NCI-H2081 (cell line): ENCODE data around the gene GLIS1.

ENCODE experiments used
- DNase-seq, 2 experiments: peaks; one replicate each; lab custom pipeline; 2025; lab: John Stamatoyannopoulos, UW

Gene GLIS1

DNA sequence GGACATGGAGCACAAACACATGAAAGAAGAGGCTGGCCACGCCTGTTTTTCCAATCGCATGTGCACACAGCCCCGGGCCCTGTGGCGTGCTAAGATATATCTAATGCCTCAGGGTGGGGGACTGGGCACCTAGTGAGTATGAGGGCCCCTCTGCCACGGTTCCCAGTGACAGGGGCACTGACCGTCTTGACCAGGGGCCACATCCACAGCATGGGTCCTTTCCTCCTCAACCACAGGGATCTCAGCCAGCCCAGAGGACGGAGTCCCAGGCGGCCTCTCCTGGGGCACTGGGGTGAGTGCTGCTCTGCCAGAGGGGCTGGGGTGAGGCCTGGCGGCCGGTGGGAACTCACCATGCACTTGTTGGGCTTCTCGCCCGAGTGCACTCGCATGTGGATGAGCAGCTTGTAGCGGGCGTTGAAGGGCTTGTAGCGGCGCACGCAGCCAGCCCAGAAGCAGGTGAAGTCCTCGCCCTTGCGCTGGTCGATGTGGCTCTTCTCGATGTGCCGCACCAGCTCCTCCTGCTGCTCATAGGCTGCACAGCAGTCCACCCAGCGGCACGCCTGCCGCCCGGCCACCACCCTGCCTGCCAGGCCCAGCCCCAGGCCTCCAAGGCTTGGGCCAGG is 145.1 kb downstream of the GLIS1 start:
- no peak for DNase-seq

DNA sequence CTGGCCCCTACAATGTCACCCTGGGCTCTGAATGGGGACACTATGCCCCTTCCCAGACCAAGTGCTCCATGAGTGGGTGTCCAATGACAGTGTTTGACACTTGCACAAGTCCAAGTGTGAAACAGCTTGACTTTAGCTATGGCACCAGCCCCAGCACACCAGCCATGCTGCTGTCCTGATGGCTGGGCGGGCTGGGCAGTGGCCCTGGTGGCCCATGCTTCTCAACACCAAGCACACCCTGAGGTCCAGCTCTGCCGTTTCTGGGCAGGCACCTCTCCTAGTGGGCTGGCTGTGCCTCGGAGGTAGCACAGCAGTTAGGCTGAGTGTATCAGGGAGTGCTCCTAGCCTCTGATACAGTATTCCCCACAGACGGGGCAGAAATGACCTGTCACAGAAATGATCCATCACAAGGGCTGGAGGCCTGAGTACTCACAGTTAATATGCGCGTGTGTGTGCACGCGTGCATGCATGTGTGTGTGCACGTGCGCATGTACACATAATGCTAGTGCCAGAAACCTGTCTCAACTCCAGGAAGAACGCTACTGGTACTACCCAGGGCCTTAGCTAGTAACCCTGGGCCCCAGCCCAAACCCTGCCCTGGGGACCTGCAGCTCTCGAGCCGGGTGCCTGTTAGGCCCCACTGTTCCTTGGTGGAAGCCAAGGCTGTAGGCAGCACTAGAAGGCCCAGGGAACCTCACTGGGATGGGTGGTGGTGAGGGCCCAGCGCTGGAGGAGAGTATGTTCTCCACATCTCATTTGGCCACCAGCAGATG is 145.8 kb downstream of the GLIS1 start:
- no peak for DNase-seq

DNA sequence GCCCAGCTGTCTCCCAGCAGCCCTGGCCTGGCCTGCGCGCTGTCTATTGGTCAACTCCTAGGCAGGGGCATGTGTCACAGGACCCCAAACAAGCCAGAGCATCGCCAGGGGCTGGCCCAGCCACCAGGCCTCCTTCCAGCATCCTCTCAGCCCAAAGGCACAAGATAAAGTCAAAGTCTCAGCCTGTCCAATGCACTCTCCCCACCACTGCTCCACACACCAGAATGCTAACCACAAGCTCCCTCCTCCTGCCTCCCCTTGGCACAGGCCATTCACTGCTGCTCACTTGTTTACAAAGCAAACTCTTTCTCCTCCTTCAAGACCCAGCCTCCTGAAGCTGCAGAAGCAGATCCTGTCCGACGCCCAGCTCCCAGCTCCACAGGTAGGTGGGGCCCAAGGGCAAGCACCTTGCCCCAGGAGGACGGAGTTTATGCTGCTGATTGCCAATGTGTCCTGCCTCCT is 146.4 kb downstream of the GLIS1 start:
- no peak for DNase-seq

DNA sequence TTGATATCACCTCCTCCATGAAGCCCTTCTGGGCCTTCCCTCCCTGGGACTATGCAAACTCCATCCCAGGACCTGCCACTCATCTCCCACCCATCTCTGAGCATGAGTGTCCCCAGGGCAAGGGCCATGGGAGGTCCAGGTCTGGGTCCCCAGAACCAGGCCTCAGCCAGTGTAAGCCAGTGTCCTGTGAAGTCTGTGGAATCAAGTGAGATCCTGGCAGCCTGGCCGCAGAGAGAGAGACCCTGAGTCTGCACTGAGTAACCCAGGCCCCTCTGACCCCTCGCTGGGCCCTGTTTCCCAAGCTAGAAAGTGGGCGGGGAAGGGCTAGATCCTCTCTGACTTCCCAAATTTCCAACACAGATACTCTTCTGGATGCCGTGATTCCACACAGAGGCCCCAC is 147.0 kb downstream of the GLIS1 start:
- DNase-seq, result no peak

DNA sequence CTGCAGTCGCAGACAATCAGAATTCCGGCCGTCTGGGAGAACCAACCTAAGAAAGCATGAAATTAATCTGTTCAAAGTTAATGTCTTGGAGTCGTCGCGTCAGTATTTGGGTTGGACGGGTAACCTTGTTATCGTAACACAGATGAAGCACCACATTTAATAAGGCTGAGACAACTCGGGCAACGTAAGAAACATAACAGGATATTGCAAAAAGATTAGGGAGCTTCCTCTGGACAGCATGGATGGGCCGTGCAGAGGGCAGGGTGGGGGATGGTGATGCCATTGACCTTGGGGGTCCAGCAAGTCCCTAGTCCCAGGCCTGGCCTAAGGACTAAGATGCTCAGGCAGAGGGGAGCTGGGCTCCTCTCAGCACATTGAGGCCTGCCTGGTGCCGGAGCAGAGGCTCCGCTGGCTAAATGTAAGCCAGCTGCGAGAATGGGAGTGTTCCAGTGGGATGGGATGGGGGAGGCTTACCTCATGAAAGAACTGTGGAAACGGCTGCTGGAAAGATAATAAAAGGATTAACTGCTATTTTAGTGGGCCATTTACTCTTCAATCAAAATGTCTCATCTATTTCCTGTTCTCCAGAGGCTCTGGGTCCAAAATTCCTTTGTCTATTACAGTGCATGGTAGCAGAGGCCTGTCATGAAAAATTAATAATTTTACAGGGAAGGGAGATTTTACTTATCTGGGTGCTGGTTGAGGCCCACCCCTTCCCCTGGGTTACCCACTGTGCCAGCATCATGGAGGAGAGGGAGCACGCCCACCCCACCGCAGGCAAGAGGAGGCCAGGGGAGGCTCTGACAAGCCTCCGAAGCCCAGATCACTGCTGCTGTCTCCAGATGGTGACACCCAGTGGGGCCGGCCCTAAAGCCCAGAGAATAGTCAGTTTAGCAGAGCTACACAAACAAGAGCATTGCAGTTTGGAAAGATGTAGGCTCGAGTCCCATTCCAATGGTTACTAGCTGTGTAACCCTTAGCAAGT is 148.1 kb downstream of the GLIS1 start:
- no peak for DNase-seq

DNA sequence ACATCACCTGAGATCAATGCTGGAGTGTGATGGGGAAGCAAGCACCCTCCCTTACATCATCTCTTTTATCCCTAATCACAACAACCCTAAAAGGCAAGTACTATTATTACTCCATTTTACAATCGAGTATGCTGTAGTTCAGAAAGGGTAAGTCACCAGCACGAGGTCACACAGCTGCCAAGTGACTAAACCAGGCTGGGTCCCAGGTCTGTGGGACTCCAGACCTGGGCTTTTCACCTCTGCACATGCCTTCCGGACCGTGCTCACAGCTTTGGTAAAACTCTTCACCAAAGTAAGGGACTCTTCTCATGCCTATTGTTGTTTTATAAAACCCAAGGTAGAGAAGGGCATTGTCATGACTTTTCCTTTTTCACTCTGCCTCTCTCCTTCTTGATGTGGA is 148.9 kb downstream of the GLIS1 start:
- no peak for DNase-seq

DNA sequence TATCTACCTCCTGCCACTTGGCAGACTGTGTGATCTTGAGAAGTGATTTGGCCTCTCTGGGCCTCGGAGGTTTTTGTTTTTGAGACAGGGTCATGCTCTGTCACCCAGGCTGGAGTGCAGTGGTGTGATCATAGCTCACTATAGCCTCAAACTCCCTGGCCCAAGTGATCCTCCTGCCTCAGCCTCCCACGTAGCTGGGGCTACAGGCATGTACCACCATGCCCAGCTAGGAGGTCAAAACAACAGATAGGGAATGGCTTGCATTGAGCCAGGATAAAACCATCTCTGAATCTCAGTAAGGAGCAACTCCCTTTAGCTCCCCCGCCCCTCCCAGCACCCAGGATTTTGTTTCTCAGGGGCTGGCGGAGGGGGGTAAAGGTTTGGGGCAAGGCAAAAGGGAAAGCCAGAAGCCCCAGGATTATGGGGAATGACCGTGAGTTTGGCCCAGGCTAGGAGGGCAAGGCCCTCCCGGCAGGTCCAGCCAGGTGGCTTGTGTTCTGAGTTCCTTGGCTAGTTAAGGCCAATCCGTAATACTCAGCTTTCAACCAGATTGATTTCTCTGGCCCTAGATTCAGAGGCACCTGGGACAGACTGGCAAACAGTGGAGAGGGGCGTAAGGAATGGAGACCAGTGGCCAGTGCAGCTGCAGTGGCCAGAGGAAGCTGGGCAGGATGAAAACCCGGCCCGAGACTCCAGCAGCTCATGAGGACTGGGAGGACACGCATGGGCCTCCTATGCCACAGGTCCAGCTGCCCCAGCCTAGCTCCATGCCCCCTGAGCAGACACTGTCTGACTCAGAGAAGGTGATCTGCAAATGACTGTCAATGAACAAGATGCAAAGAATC is 149.7 kb downstream of the GLIS1 start:
- DNase-seq, result no peak

DNA sequence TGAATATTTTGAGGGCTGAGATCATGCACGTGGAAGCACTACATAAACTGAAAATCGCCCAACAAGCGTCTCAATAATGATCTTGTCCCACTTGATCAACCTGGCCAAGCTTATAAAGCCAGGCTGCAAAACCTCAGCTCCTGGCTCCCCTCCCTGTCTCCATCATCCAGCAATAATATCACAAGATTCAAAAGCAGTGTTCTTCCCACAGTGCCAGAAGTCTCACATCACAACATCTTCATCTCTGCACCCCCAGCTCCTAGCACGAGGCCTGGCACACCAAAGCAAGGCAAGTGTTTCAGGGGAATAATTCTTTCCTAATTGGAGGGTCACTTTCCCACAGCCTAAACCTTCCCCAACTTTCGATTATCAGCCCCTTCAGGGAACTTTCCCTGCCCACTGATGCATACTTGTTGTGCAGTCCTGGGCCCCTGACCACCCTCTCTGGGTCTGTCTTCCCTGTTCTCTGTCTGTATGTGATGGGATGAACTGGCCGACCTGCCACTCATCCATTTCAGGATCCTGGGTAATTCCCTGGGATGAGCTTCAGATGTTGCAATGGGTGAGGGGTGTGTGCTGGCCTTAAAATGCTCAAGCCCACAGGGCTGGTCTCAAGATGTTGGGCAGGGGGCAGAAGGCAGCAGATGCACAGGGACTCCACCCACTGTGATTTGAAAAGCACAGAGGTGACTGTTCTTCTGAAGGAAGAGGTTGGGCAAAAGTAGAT is 150.7 kb downstream of the GLIS1 start:
- no peak for DNase-seq

DNA sequence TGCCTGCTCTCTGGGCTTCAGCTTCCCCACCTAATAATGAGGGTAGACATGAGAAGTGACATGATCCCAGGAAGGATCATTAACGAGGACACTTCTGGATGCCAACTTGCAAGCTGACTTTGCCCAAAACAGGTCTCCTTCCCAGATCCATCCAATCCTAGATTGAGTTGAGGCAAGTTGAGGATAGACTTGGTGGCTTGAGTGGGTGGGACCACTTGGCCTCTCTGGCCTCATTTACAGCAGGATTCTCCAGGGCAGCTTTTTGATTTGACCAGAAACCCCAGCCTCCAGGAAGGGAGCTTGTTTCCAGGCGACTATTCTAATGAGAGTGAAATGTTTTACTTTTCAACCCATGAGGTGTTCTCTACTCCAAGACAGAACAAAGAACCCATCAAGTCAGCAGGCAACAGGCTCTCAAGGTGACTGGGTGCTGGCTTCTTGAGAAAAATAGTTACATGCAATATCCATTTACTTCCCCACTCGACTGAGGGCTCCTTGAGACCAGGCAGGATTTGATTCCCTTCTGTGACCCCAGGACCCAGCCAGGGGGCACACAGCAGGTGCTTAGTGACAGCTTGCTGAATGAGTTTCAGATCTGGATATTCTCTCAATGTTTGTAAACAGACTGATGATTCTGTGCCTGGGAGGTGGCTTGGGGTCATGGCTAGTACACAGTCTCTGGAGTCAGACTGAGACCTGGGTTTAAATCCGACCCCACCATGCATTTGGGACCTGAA is 151.5 kb downstream of the GLIS1 start:
- DNase-seq, result no peak

DNA sequence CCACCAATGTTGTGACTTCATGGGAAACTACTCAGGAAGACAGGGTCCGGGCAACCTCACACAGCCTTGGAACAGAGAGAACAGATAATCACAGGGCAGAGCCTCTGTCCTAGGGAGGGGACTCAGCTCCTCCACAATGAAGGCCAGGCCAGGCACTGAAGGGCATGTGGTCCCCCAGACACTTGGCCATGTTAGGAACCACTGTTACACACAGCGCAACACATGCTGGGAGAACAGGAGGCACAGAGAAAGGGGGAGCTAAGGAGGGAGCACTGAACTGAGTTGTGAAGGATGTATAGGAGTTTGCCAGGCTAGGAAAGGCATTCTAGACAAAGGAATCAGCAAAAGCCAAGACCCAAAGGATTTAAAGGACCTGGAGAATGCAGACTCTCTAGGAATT is 152.2 kb downstream of the GLIS1 start:
- no peak for DNase-seq

DNA sequence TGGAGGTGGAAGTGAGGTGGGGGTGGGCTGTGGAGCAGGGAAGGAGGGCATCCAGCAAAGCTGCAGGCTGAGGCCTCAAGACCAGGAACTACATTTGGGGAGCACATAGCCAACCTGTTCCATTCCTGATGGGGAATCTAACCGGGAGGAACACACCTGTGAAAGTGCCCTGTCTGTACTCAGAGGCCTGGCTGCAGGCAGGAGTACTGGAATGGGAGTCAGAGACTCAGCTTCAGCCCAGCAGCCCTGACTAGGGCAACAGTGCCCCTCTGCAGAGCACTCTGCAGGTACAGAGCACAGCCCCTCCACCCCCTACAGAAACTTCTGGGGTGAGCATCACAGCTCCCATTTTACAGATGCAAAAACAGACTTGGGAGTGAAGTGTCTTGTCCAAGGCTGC is 153.4 kb downstream of the GLIS1 start:
- no peak for DNase-seq

DNA sequence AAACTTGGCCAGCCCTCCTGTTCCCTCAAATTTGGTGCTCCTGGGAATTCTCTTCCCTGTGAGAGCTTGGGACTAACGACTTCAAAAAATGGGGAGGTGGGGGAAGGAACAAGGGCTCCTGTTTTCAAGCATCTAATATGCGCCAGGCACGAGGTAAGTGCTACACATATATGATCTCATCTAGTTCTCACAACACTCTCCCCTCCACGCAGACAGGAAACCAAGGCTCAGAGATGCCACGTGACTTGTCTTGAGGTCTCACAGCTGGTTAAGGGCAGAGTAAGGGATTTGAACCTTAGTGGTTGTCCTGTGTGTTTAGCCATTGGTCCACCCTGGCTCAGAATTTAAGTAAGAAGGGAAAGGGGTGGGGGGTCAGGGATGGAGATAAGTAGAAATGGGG is 153.8 kb downstream of the GLIS1 start:
- DNase-seq, result no peak

DNA sequence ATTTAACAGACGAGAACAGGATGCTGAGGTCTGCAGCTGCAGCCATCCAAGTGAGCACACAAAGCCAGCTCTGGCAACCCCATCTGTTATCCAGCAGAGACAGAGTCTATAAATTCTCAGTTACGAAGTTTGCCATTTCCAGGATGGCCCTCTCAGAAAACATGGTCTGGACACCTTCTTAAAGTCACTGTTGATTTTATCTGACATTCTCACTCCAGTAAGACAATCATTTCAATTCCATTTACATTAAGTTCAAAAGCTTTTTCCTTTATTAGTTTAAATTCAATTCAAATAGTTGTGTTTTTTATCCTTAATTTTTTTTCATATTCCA is 154.2 kb downstream of the GLIS1 start:
- no peak for DNase-seq

DNA sequence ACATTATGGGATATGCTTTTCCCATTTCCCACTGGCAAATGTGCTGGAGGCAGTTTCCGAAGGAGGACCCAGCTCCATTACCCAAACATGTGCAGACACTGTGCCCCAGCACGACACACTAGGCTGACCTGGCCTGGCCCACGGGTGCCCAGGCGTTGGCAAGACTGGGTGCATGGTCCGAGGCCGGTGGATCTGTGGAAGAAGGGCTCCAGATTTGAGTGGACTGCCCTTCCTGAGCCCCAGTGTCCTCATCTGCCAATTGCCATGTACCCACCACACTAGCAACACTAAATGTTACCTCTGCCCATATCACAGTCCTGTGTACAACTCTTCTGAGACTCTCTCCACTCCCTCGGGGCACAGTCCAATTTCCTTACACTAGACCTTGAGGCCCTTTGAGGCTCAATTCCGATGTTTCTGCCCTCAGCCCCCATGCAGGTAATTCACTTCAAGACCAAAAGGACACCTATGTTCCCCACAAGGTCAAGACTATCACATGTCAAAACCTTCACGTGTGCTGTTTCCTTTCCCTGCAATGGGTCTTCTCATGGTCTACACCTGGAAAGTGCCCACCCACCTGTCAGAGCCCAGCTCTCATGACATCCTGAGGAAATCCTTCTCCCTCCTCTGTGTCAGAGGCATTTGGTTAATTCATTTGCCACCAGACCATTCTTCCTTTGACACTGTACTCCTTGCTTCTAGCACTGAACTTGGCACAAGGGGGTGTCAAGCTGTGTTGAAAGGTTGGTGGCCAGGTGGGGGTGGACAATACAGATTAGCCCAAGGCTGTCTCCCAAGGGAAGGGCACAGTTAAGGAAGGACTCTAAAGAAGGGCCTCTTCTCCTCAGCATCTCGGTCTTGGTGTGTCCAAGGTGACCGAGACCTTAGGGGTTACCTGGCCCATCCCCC is 154.8 kb downstream of the GLIS1 start:
- no peak for DNase-seq

DNA sequence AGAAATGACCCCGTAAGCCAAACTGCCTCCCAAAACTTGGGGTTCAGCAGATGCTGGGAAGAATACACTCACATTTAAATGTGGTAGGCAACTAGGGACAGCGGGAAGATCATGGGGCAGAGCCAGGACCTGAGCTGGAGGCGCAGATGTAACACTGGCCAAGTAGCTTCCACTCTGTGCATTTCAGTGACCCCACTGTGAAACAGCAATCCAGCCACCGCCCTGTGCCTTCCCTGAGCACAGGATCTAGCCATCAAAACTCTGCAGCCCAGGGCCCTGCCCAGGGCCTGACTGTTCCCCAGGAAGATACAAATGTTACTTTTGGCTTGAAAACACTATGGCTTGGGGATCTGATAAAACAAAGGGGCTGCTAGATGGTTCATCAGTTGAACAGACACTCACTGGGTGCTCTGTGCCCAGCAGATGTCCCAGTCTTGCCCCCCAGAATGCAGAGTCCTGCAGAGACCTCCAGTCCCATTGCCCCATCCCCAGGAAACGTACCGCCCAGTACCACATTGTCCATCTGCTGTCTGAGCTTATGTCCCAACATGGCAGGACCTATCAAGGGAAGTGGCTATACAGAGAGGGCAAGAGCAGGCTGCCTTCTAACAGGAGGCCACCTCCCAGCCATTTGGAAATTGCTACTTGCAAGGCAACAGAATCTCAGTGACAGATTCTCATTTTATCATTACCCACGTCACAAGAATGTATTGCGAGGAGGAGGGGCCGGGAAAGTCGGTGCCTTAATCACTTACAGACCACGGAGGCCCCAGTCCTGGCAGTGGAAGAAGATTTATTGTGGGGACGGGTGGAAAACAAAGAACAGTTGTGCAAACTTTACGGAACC is 155.7 kb downstream of the GLIS1 start:
- DNase-seq, result no peak

DNA sequence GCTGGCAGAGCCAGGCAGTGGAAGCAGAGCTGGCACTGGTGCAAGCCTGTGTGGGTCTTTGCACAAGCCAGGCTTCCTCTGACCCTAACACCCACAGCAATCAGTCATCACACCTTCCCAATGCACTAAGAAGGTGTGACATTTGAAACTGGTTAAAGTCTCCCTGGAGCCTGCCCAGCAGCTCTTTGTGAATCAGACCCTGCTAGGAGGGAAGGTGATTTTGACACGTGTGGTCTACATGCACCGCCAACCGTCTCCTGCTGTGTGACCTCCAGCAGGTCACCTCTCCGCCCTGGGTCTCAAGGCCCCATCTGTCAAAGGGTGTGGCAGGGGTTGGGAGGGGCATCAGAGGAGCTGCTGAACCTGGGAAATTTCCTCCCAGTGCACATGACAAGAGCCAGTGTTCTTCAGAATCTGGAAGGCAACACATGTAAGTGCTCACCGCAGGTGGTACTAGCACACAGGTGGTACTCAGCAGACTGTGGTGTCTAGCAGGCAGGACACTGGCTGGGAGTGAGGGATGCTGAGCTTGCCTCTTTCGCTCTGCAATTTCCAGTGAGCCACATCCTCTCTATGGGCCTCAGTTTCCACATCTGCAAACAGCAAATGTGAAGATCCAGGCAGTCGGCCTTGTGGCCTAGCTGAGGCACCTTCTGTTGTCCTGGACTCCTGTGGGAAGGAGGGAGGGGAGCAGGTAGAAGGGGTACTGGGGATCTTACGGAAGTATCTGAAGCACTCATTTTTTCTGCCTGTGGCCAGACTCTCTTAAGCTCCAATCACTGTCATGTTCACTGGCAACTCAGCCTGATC is 156.5 kb downstream of the GLIS1 start:
- no peak for DNase-seq

DNA sequence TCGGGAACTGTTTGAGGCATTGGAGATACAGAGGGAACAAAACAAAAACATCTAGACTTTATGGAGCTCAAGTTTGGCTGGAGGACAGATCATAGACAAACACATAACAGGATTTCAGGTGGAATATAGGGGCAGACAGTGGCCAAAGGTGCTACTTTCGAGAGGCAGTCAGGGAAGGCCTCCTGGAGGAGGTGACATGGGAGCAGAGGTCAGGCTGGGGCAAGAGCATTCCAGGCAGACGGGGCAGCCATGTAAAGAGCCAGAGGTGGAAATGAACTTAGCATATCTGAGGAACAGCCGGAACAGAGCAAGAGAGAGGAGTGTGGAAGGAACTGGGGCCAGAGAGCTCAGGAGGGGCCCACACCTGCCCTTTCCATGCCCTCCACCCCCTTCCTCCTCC is 157.5 kb downstream of the GLIS1 start:
- DNase-seq, result no peak
